Measurements from ENCODE around the gene MAPK8IP2.

DNA sequence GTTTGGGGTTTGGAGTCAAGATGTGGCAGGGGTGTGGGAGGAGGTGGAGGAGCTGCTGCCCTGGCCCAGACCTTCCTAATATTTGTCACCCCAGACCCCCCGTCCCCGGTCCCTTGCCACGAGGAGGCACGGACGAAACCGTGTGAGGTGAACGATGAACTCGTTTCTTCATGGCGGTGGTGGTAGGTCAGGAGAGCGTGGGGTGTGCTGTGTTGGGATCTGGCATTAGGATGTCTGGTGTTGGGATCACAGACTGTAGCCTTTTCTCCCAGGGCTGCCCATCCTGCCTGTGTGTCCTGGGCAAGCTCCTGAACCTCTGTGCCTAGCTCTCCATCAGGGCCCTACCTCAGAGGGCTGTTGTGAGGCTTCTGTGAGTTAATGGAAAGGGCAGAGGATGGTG is 8.4 kb downstream of the MAPK8IP2 start:
- TF ChIP-seq, protein P1, sequence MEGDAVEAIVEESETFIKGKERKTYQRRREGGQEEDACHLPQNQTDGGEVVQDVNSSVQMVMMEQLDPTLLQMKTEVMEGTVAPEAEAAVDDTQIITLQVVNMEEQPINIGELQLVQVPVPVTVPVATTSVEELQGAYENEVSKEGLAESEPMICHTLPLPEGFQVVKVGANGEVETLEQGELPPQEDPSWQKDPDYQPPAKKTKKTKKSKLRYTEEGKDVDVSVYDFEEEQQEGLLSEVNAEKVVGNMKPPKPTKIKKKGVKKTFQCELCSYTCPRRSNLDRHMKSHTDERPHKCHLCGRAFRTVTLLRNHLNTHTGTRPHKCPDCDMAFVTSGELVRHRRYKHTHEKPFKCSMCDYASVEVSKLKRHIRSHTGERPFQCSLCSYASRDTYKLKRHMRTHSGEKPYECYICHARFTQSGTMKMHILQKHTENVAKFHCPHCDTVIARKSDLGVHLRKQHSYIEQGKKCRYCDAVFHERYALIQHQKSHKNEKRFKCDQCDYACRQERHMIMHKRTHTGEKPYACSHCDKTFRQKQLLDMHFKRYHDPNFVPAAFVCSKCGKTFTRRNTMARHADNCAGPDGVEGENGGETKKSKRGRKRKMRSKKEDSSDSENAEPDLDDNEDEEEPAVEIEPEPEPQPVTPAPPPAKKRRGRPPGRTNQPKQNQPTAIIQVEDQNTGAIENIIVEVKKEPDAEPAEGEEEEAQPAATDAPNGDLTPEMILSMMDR (conservative IDR thresholded peaks at IDR 0.05 in 1 of 2, IDR thresholded peaks at IDR 0.05 in 1 of 2; ENCODE audit: extremely low read depth in 1 of 2, insufficient read depth in 1 of 2, low read depth in 1 of 2, low read length in 2 of 2): no peak
- TF ChIP-seq EZH2 (IDR thresholded peaks at IDR 0.05; ENCODE audit: borderline replicate concordance, low read length): no peak

All from mammary epithelial cell (primary cell).